Stomach smooth muscle (tissue), 2 donors: Measurements from ENCODE around the gene GPR37.

Source experiments
- H3K27ac ChIP-seq: one replicate; pipeline ENCODE4 v1.7.0; 2013; ENCODE audit warnings: mild to moderate bottlenecking, low read length, inconsistent platforms
- H3K27me3 ChIP-seq, 2 donors: one replicate each; pipeline ENCODE4 v1.7.0; 2013; ENCODE audit warnings: low read length in 2 of 2; ENCODE audit not compliant: insufficient read depth in 2 of 2, control insufficient read depth in 1 of 2
- H3K36me3 ChIP-seq, 2 donors: one replicate each; pipeline ENCODE4 v1.7.0; 2013; ENCODE audit warnings: low read length in 2 of 2; ENCODE audit not compliant: control insufficient read depth in 2 of 2, insufficient read depth in 2 of 2
- H3K4me1 ChIP-seq: one replicate; pipeline ENCODE4 v1.7.0; 2013; ENCODE audit warnings: low read length; ENCODE audit not compliant: control insufficient read depth, insufficient read depth
- H3K4me3 ChIP-seq, 2 donors: one replicate each; pipeline ENCODE4 v1.7.0; 2013; ENCODE audit warnings: low read length in 2 of 2
- H3K9ac ChIP-seq, 2 donors: one replicate each; pipeline ENCODE4 v1.7.0; 2013; ENCODE audit warnings: low read length in 2 of 2, mild to moderate bottlenecking in 1 of 2
- H3K9me3 ChIP-seq, 2 donors: one replicate each; pipeline ENCODE4 v1.7.0; 2013; ENCODE audit warnings: low read length in 2 of 2; ENCODE audit not compliant: control insufficient read depth in 2 of 2
- donor health status: healthy.
- donor health status: Pancreatic carcinoma.

The GPR37 gene

GRCh38 chr7:124762611-124763143 is 2.9 kb downstream of the GPR37 start:
- Histone ChIP-seq H3K4me1 (peaks cover 20% of the 10 kb centered on the region), H3K9ac (no peak overlapping the region), H3K27me3 (peaks cover 17 to 29% of the 10 kb centered on the region in 2 donors), H3K27ac (no peak overlapping the region), H3K9me3 (no peaks in the 10 kb centered on the region), H3K4me3 (no peak overlapping the region), H3K36me3 (no peaks in the 10 kb centered on the region)

- H3K4me1 ChIP-seq, result peaks cover 20% of the 10 kb centered on the region
- H3K27ac ChIP-seq, result no peak overlapping the region
- no peaks in the 10 kb centered on the region for H3K36me3 ChIP-seq
- no peaks in the 10 kb centered on the region for H3K9me3 ChIP-seq
- no peak overlapping the region for H3K4me3 ChIP-seq
- H3K27me3 ChIP-seq, result peaks cover 17 to 29% of the 10 kb centered on the region in 2 donors
- H3K9ac ChIP-seq, result no peak overlapping the region
These were observed 4.4 kb downstream of the GPR37 start for GRCh38 chr7:124761164-124761715.

- Histone ChIP-seq H3K9me3 (no peaks in the 10 kb centered on the region), H3K4me3 (no peak overlapping the region), H3K36me3 (no peaks in the 10 kb centered on the region), H3K4me1 (no peaks in the 10 kb centered on the region), H3K27ac (no peak overlapping the region), H3K27me3 (peaks cover 0 to 5% of the 10 kb centered on the region in 2 donors), H3K9ac (no peak overlapping the region)
These were observed 7.3 kb downstream of the GPR37 start for GRCh38 chr7:124758327-124758726.

- H3K9me3 ChIP-seq, result no peaks in the 10 kb centered on the region
- H3K4me1 ChIP-seq, result no peaks in the 10 kb centered on the region
- no peaks in the 10 kb centered on the region for H3K36me3 ChIP-seq
- H3K27me3 ChIP-seq, result no peaks in the 10 kb centered on the region
- H3K4me3 ChIP-seq, result no peak overlapping the region
- no peak overlapping the region for H3K9ac ChIP-seq
- no peak overlapping the region for H3K27ac ChIP-seq
These were observed 10.9 kb downstream of the GPR37 start for GRCh38 chr7:124754576-124755268.

- Histone ChIP-seq H3K4me3 (no peak overlapping the region), H3K27ac (no peak overlapping the region), H3K36me3 (no peaks in the 10 kb centered on the region), H3K9ac (no peak overlapping the region), H3K4me1 (no peaks in the 10 kb centered on the region), H3K27me3 (no peaks in the 10 kb centered on the region), H3K9me3 (no peaks in the 10 kb centered on the region)
These were observed 13.3 kb downstream of the GPR37 start for GRCh38 chr7:124752310-124752709.

- H3K9ac ChIP-seq, result no peak overlapping the region
- H3K9me3 ChIP-seq, result no peaks in the 10 kb centered on the region
- H3K4me1 ChIP-seq, result no peaks in the 10 kb centered on the region
- H3K36me3 ChIP-seq, result no peaks in the 10 kb centered on the region
- H3K27me3 ChIP-seq, result no peaks in the 10 kb centered on the region
- H3K27ac ChIP-seq, result no peak overlapping the region
- no peak overlapping the region for H3K4me3 ChIP-seq
These were observed 14.6 kb downstream of the GPR37 start for GRCh38 chr7:124751027-124751426.

- Histone ChIP-seq H3K4me3 (no peak overlapping the region), H3K27me3 (no peaks in the 10 kb centered on the region), H3K27ac (no peak overlapping the region), H3K36me3 (no peaks in the 10 kb centered on the region), H3K9ac (no peak overlapping the region), H3K4me1 (no peaks in the 10 kb centered on the region), H3K9me3 (no peaks in the 10 kb centered on the region)
These were observed 18.5 kb downstream of the GPR37 start for GRCh38 chr7:124747072-124747471.

- Histone ChIP-seq H3K27me3 (no peaks in the 10 kb centered on the region), H3K4me1 (no peaks in the 10 kb centered on the region), H3K4me3 (no peak overlapping the region), H3K9me3 (peaks cover 0 to 2% of the 10 kb centered on the region in 2 donors), H3K9ac (no peak overlapping the region), H3K36me3 (no peaks in the 10 kb centered on the region), H3K27ac (no peak overlapping the region)
These were observed 27.0 kb downstream of the GPR37 start for GRCh38 chr7:124738639-124739038.

GRCh38 chr7:124737760-124738300 is 27.8 kb downstream of the GPR37 start:
- no peak overlapping the region for H3K9ac ChIP-seq
- H3K4me1 ChIP-seq, result no peaks in the 10 kb centered on the region
- no peak overlapping the region for H3K4me3 ChIP-seq
- no peaks in the 10 kb centered on the region for H3K36me3 ChIP-seq
- H3K9me3 ChIP-seq, result peaks cover 0 to 2% of the 10 kb centered on the region in 2 donors
- no peak overlapping the region for H3K27ac ChIP-seq
- H3K27me3 ChIP-seq, result no peaks in the 10 kb centered on the region

- Histone ChIP-seq H3K27ac (no peak overlapping the region), H3K9me3 (no peaks in the 10 kb centered on the region), H3K4me1 (no peaks in the 10 kb centered on the region), H3K4me3 (no peak overlapping the region), H3K36me3 (no peaks in the 10 kb centered on the region), H3K9ac (no peak overlapping the region), H3K27me3 (no peaks in the 10 kb centered on the region)
These were observed 37.0 kb downstream of the GPR37 start for GRCh38 chr7:124728610-124729009.
